Endothelial cell of umbilical vein (primary cell): ENCODE results near the gene ANKS1B. TPM values are rescaled to one million over a fixed set of nuclear protein-coding genes. Genes with fewer than 3 reads are reported as not detected.

Experiments
- BruUV-seq: library from RNA; stranded (reverse); fragments of 400-500 nt; replicated peaks from 2 replicates; lab custom pipeline; 2021; lab: Mats Ljungman, UMichigan
- CTCF ChIA-PET: fragments of 300-600, 350-600 bp; sonication (Branson Sonifier 250); formaldehyde crosslinking; loops from one replicate; lab custom pipeline; 2021; ENCODE audit warnings: antibody characterized with exemption, inconsistent platforms; lab: Charles Lee
- POLR2A ChIA-PET: fragments of 300-600, 350-600 bp; sonication (Branson Sonifier 250); formaldehyde crosslinking; loops from one replicate; lab custom pipeline; 2021; ENCODE audit warnings: antibody characterized with exemption, inconsistent platforms; lab: Charles Lee
- DNase-seq: peaks from one replicate; pipeline ENCODE4 v3.0.0-alpha.2; 2011; ENCODE audit warnings: low read depth, low spot score
- FAIRE-seq: peaks from 2 replicates; lab custom pipeline; 2011; peaks lifted over from hg19 to GRCh38; lab: Jason Lieb, UNC
- H2AFZ ChIP-seq: 2 replicates; pipeline ENCODE4 v1.6.0; 2012; ENCODE audit warnings: low read depth, low read length, control low read depth, inconsistent platforms
- H3K27ac ChIP-seq: 2 replicates; pipeline ENCODE4 v1.5.1; 2011; ENCODE audit warnings: low read depth, mild to moderate bottlenecking, control low read depth, low read length, moderate library complexity; ENCODE audit not compliant: insufficient read depth
- H3K27me3 ChIP-seq, 2 experiments: 2 replicates each; pipeline versions ENCODE4 v1.6.0 to v1.6.1; 2011; ENCODE audit warnings: low read length in 2 of 2, mixed read lengths in 1 of 2; ENCODE audit not compliant: control insufficient read depth in 2 of 2, insufficient read depth in 2 of 2
- H3K36me3 ChIP-seq, 2 experiments: 2 replicates in 1 of 2; 3 replicates in 1 of 2; pipeline ENCODE4 v1.5.1; 2011; ENCODE audit warnings: low read length in 2 of 2, mild to moderate bottlenecking in 1 of 2, moderate library complexity in 1 of 2; ENCODE audit not compliant: control insufficient read depth in 2 of 2, insufficient read depth in 2 of 2; ENCODE audit errors: extremely low read depth in 1 of 2
- H3K4me1 ChIP-seq: 3 replicates; pipeline ENCODE4 v1.5.1; 2011; ENCODE audit warnings: mild to moderate bottlenecking, low read length; ENCODE audit not compliant: control insufficient read depth, insufficient read depth; ENCODE audit errors: extremely low read depth
- H3K4me2 ChIP-seq: 2 replicates; pipeline ENCODE4 v1.6.1; 2011; ENCODE audit warnings: low read length, control low read depth, mixed read lengths; ENCODE audit not compliant: insufficient read depth
- H3K4me3 ChIP-seq, 3 experiments: fragments of 200-600 bp in 1 of 3; sonication (generic), shearing (Covaris generic) in 1 of 3; replicated peaks in 1 of 3; 2 replicates each; pipeline ENCODE4 v1.5.1; 2011 to 2016; ENCODE audit warnings: control low read depth in 3 of 3, low read length in 3 of 3, mild to moderate bottlenecking in 2 of 3, inconsistent platforms in 1 of 3, low read depth in 1 of 3, moderate library complexity in 1 of 3; ENCODE audit not compliant: insufficient read depth in 1 of 3
- H3K79me2 ChIP-seq: 2 replicates; pipeline ENCODE4 v1.6.0; 2012; ENCODE audit warnings: low read length, inconsistent platforms; ENCODE audit not compliant: control insufficient read depth, insufficient read depth
- H3K9ac ChIP-seq: replicated peaks from 2 replicates; pipeline ENCODE3; 2011; ENCODE audit warnings: low read length, control low read depth; ENCODE audit not compliant: insufficient read depth; ENCODE audit errors: extremely low read depth
- H3K9me1 ChIP-seq: replicated peaks from 3 replicates; pipeline ENCODE4 v1.6.0; 2011; ENCODE audit warnings: mild to moderate bottlenecking, low read length; ENCODE audit not compliant: control insufficient read depth, insufficient read depth; ENCODE audit errors: extremely low read depth
- H3K9me3 ChIP-seq: replicated peaks from 2 replicates; pipeline ENCODE4 v1.5.1; 2012; ENCODE audit warnings: low read length, inconsistent platforms; ENCODE audit not compliant: control insufficient read depth, insufficient read depth
- H4K20me1 ChIP-seq: replicated peaks from 2 replicates; pipeline ENCODE3; 2011; ENCODE audit warnings: mild to moderate bottlenecking, low read length; ENCODE audit not compliant: control insufficient read depth, insufficient read depth; ENCODE audit errors: extremely low read depth
- EZH2 ChIP-seq: IDR thresholded peaks from 2 replicates; pipeline ENCODE4 v1.6.1; 2012; ENCODE audit warnings: borderline replicate concordance, low read depth, mild to moderate bottlenecking, moderate library complexity, low read length, inconsistent platforms; ENCODE audit not compliant: severe bottlenecking
- FOS ChIP-seq: IDR thresholded peaks from 2 replicates; pipeline ENCODE4 v1.6.1; 2011; ENCODE audit warnings: mild to moderate bottlenecking, low read length, moderate library complexity, borderline replicate concordance; ENCODE audit not compliant: insufficient read depth
- GATA2 ChIP-seq: IDR thresholded peaks from 2 replicates; pipeline ENCODE4 v1.7.0; 2011; ENCODE audit warnings: low read depth, mild to moderate bottlenecking, moderate library complexity, mixed read lengths, low read length; ENCODE audit not compliant: insufficient read length, insufficient read depth
- JUN ChIP-seq: IDR thresholded peaks from 2 replicates; pipeline ENCODE4 v1.6.1; 2011; ENCODE audit warnings: borderline replicate concordance, low read depth; ENCODE audit not compliant: insufficient read length, insufficient read depth
- dilution Hi-C: fragments of 300-500 bp; cut with MboI; formaldehyde crosslinking; loops from one replicate; pipeline ENCODE4 v1.15.0; 2019; ENCODE audit warnings: low sequenced_read_pairs; ENCODE audit not compliant: extremely low pct_ligation_motif_present
- intact Hi-C: fragments of 100-400 bp; cut with micrococcal nuclease; formaldehyde crosslinking; loops from one replicate; pipeline ENCODE4 v1.10.0; 2022
- polyA plus RNA-seq, 4 experiments: library from polyadenylated mRNA; depleted of rRNA in 3 of 4; stranded (reverse) in 3 of 4; unstranded in 1 of 4; fragments of >200 nt; gene quantifications; 2 replicates each; pipeline versions ENCODE4 v1.2.1 to v1.2.3, GENCODE V29; 2011 to 2012; ENCODE audit warnings: missing spikeins in 1 of 4
- total RNA-seq: library from RNA; stranded (reverse); gene quantifications from 2 replicates; pipeline ENCODE4 v1.2.3, GENCODE V29; 2021

Gene ANKS1B
- total and polyA plus RNA-seq, 2 donors (not counting 3 experiments of a cell fraction or from before 2014, with no cell fraction given): 0.15 to 0.38 TPM

DNA sequence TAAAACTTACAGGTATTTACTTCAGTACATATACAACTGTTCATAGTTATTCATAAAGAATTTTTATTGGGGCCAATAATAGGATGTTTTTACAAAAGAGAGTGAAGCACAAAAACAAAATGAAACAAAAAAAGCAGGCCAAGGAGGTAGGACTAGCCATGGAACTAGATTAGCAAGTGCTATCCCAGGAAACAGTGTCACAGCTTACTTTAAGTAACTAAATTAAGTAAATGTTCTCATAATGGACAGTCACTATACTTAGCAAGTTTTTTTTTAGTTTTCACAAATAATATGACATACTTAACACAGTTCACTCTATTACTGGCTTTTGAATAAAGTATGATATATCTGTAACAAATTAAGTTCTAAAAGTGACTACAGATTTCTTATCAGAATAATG lies 213.1 kb downstream of the ANKS1B start:
- no peak for DNase-seq
- CTCF ChIA-PET: no interaction called here
- POLR2A ChIA-PET: no interaction called here
- Histone ChIP-seq H3K9ac (no peak overlapping the region), H3K4me2 (no peak overlapping the region), H3K4me3 (no peak overlapping the region), H3K36me3 (no peaks in the 10 kb centered on the region), H2AFZ (no peak overlapping the region), H3K27ac (no peak overlapping the region), H3K9me3 (no peaks in the 10 kb centered on the region), H3K9me1 (no peaks in the 10 kb centered on the region), H3K27me3 (no peaks in the 10 kb centered on the region), H4K20me1 (no peaks in the 10 kb centered on the region), H3K79me2 (no peaks in the 10 kb centered on the region), H3K4me1 (no peaks in the 10 kb centered on the region)
- TF ChIP-seq FOS (no peak), GATA2 (no peak)
- intact Hi-C loops (no loop called here), dilution Hi-C loops (no loop called here)
- BruUV-seq: no TSS peak
- no peak for FAIRE-seq

DNA sequence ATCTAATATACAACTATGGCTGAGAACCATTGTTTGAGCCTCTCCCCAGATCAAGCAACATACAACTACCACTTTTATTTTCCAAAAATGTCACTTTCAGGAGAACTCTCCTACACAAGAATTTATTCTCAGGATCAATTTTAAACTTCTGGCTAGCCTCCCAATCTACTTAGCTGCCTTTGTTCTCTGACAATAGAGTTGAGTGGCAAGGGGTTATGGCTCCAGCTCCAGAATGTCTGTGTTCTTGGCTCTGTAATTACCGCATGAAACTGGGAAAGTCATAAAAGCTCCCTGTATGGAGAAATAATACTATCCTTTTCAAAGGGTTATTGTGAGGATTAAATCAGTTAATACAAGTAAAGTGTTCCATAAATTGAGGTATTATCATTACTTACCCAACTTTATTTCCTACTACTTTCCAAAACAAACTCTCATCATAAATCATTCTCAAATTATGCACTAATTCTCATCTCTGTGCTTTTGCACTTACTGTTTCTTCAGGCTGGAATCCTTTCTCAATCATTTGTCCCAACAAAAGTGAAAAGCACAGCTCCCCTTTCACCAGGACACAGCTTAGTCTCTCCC lies 215.2 kb downstream of the ANKS1B start:
- H4K20me1 ChIP-seq: no peaks in the 10 kb centered on the region
- no peak overlapping the region for H3K4me2 ChIP-seq
- no peaks in the 10 kb centered on the region for H3K27me3 ChIP-seq
- CTCF ChIA-PET: interaction anchor here (3.4 kb wide), 1 partner anchor 726 kb away, joined by 23 read pairs; no protein-coding TSS in a partner anchor
- dilution Hi-C loops: no loop called here
- TF ChIP-seq JUN: no peak
- no peak for TF ChIP-seq EZH2
- H3K27ac ChIP-seq: no peak overlapping the region
- H3K4me3 ChIP-seq: no peak overlapping the region
- no peaks in the 10 kb centered on the region for H3K79me2 ChIP-seq
- no peak for DNase-seq
- H3K9ac ChIP-seq: no peak overlapping the region
- no peaks in the 10 kb centered on the region for H3K4me1 ChIP-seq
- POLR2A ChIA-PET: no interaction called here
- no peak overlapping the region for H2AFZ ChIP-seq
- no peaks in the 10 kb centered on the region for H3K9me1 ChIP-seq
- no peaks in the 10 kb centered on the region for H3K36me3 ChIP-seq
- no peaks in the 10 kb centered on the region for H3K9me3 ChIP-seq
- BruUV-seq: no TSS peak
- intact Hi-C loops: no loop called here
- FAIRE-seq: no peak
